ENCODE data around the gene GLB1L2.

GLB1L2 gene

GRCh38 chr11:134349109-134349801 lies 17.5 kb downstream of the GLB1L2 start:
- H3K4me3 ChIP-seq (ENCODE audit: low read length) = no peak overlapping the region
- DNase-seq (ENCODE audit: low read depth) = no peak
- TF ChIP-seq CTCF (conservative IDR thresholded peaks at IDR 0.05; ENCODE audit: low read length) = no peak

GRCh38 chr11:134349802-134350355 lies 18.1 kb downstream of the GLB1L2 start:
- TF ChIP-seq CTCF (conservative IDR thresholded peaks at IDR 0.05; ENCODE audit: low read length) = no peak
- no peak overlapping the region for H3K4me3 ChIP-seq (ENCODE audit: low read length)
- no peak for DNase-seq (ENCODE audit: low read depth)

- no peak for DNase-seq (ENCODE audit: low read depth)
- TF ChIP-seq CTCF (conservative IDR thresholded peaks at IDR 0.05; ENCODE audit: low read length) = no peak
- no peak overlapping the region for H3K4me3 ChIP-seq (ENCODE audit: low read length)
Observed at GRCh38 chr11:134350381-134350780, 18.6 kb downstream of the GLB1L2 start.

- H3K4me3 ChIP-seq (ENCODE audit: low read length) = no peak overlapping the region
- no peak for DNase-seq (ENCODE audit: low read depth)
- no peak for TF ChIP-seq CTCF (conservative IDR thresholded peaks at IDR 0.05; ENCODE audit: low read length)
Observed at GRCh38 chr11:134352111-134352510, 20.3 kb downstream of the GLB1L2 start.

- DNase-seq (ENCODE audit: low read depth) = no peak
- H3K4me3 ChIP-seq (ENCODE audit: low read length) = no peak overlapping the region
- no peak for TF ChIP-seq CTCF (conservative IDR thresholded peaks at IDR 0.05; ENCODE audit: low read length)
Observed at GRCh38 chr11:134355136-134355535, 23.3 kb downstream of the GLB1L2 start.

GRCh38 chr11:134355656-134356055 lies 23.9 kb downstream of the GLB1L2 start:
- no peak for TF ChIP-seq CTCF (conservative IDR thresholded peaks at IDR 0.05; ENCODE audit: low read length)
- H3K4me3 ChIP-seq (ENCODE audit: low read length) = no peak overlapping the region
- DNase-seq (ENCODE audit: low read depth) = no peak

Data from AG10803 (cell line).